NCI-H128 (cell line): Measurements from ENCODE around the gene CSNK2A3.
A peak's percentile ranks its signal among the peaks of the same experiment; 100 is the strongest.
"Not testable (repeated sequence)": the region's sequence is repeated elsewhere in the genome, so short reads cannot be mapped to it uniquely, and the experiment has no call there.

Source experiments
- DNase-seq: peaks from one replicate; lab custom pipeline; 2025; ENCODE audit not compliant: unreplicated experiment; lab: John Stamatoyannopoulos, UW

The CSNK2A3 gene

GRCh38 chr11:11352878-11353277 is at the start of gene CSNK2A3:
CSNK2A3 (minus strand) TSS chr11:11353250; CDS start chr11:11353119, 131 bp downstream.
- DNase-seq: not testable (repeated sequence)

GRCh38 chr11:11401960-11402535 is 49.0 kb upstream of the CSNK2A3 start:
- DNase-seq: no peak

- no peak for DNase-seq
Observed at GRCh38 chr11:11400635-11401232, 47.7 kb upstream of the CSNK2A3 start.

GRCh38 chr11:11400121-11400520 is 47.1 kb upstream of the CSNK2A3 start:
- no peak for DNase-seq

GRCh38 chr11:11397781-11398180 is 44.7 kb upstream of the CSNK2A3 start:
- DNase-seq: no peak

- no peak for DNase-seq
Observed at GRCh38 chr11:11397036-11397415, 44.0 kb upstream of the CSNK2A3 start.

- no peak for DNase-seq
Observed at GRCh38 chr11:11396301-11397035, 43.4 kb upstream of the CSNK2A3 start.

GRCh38 chr11:11395126-11395525 is 42.1 kb upstream of the CSNK2A3 start:
- no peak for DNase-seq

GRCh38 chr11:11394241-11394640 is 41.2 kb upstream of the CSNK2A3 start:
- no peak for DNase-seq

GRCh38 chr11:11391796-11392463 is 38.9 kb upstream of the CSNK2A3 start:
- no peak for DNase-seq

- DNase-seq: no peak
Observed at GRCh38 chr11:11391169-11391568, 38.1 kb upstream of the CSNK2A3 start.

- DNase-seq: no peak
Observed at GRCh38 chr11:11390068-11390771, 37.2 kb upstream of the CSNK2A3 start.

GRCh38 chr11:11389238-11389637 is 36.2 kb upstream of the CSNK2A3 start:
- no peak for DNase-seq

- no peak for DNase-seq
Observed at GRCh38 chr11:11387622-11388305, 34.7 kb upstream of the CSNK2A3 start.

- no peak for DNase-seq
Observed at GRCh38 chr11:11387207-11387606, 34.2 kb upstream of the CSNK2A3 start.

- no peak for DNase-seq
Observed at GRCh38 chr11:11384829-11385228, 31.8 kb upstream of the CSNK2A3 start.

- no peak for DNase-seq
Observed at GRCh38 chr11:11383995-11384394, 30.9 kb upstream of the CSNK2A3 start.

GRCh38 chr11:11382858-11383532 is 29.9 kb upstream of the CSNK2A3 start:
- peak; percentile 22 for DNase-seq

- DNase-seq: no peak
Observed at GRCh38 chr11:11381471-11382105, 28.5 kb upstream of the CSNK2A3 start.

- DNase-seq: no peak
Observed at GRCh38 chr11:11380883-11381282, 27.8 kb upstream of the CSNK2A3 start.
